Neural progenitor cell (in vitro differentiated cells): ENCODE results near the gene SLCO6A1.

ENCODE experiments used
- CTCF ChIP-seq: fragments of 200-600 bp; sonication (generic); IDR thresholded peaks from 2 replicates; pipeline ENCODE4 v1.5.1; 2017; ENCODE audit warnings: antibody characterized with exemption, mild to moderate bottlenecking
- EZH2 ChIP-seq: fragments of 200-600 bp; sonication (generic); IDR thresholded peaks from 2 replicates; pipeline ENCODE4 v1.6.1; 2017; ENCODE audit warnings: antibody characterized with exemption, mild to moderate bottlenecking, moderate library complexity

- TF ChIP-seq CTCF (no peak), EZH2 (no peak)
Measured at GRCh38 chr5:102324714-102325113, 174.1 kb downstream of the SLCO6A1 start.
